Measurements from ENCODE around the gene MED25. TPM values are rescaled to one million over a fixed set of nuclear protein-coding genes. Genes with fewer than 3 reads are reported as not detected.

The MED25 gene
- total RNA-seq, 4 donors from 2014 or later = 29.7 to 57.7 (median 41.8) TPM

GRCh38 chr19:49802836-49803528 lies 15.1 kb upstream of the MED25 start:
- H3K4me3 ChIP-seq = peak overlapping the region in 1 of 4 donors; percentile 45
- no peak for TF ChIP-seq POLR2A (IDR thresholded peaks at IDR 0.05)
- TF ChIP-seq CTCF (IDR thresholded peaks at IDR 0.05) = no peak
- no peaks in the 10 kb centered on the region for H3K27me3 ChIP-seq
- H3K4me1 ChIP-seq = peaks cover 0 to under 1% (median 0%) of the 10 kb centered on the region in 4 donors
- H3K9me3 ChIP-seq = no peaks in the 10 kb centered on the region
- H3K36me3 ChIP-seq = peaks cover 0 to 70% (median 0%) of the 10 kb centered on the region in 3 donors
- H3K27ac ChIP-seq = no peak overlapping the region
- DNase-seq = no peak

- peaks cover 0 to 65% (median 0%) of the 10 kb centered on the region in 3 donors for H3K36me3 ChIP-seq
- H3K9me3 ChIP-seq = no peaks in the 10 kb centered on the region
- H3K4me1 ChIP-seq = peaks cover 0 to 6% (median 2%) of the 10 kb centered on the region in 4 donors
- no peak for DNase-seq
- no peak overlapping the region for H3K27ac ChIP-seq
- no peaks in the 10 kb centered on the region for H3K27me3 ChIP-seq
- TF ChIP-seq CTCF (IDR thresholded peaks at IDR 0.05) = no peak
- H3K4me3 ChIP-seq = no peak overlapping the region
These were observed 14.6 kb upstream of the MED25 start for GRCh38 chr19:49803529-49803856.

GRCh38 chr19:49805822-49806619 lies 12.1 kb upstream of the MED25 start:
- Histone ChIP-seq H3K36me3 (peaks cover 0 to 40% (median 0%) of the 10 kb centered on the region in 3 donors), H3K9me3 (no peaks in the 10 kb centered on the region), H3K4me3 (no peak overlapping the region), H3K4me1 (peaks cover 0 to 20% (median 7%) of the 10 kb centered on the region in 4 donors), H3K27me3 (no peaks in the 10 kb centered on the region), H3K27ac (no peak overlapping the region)
- TF ChIP-seq POLR2A (IDR thresholded peaks at IDR 0.05) = no peak
- TF ChIP-seq CTCF (IDR thresholded peaks at IDR 0.05) = no peak
- no peak for DNase-seq

GRCh38 chr19:49806620-49806959 lies 11.5 kb upstream of the MED25 start:
- peak overlapping the region in 2 of 4 donors; percentile 60 to 75 for H3K27ac ChIP-seq
- no peak for TF ChIP-seq POLR2A (IDR thresholded peaks at IDR 0.05)
- no peak for TF ChIP-seq CTCF (IDR thresholded peaks at IDR 0.05)
- no peaks in the 10 kb centered on the region for H3K27me3 ChIP-seq
- no peak for DNase-seq
- H3K4me1 ChIP-seq = peaks cover 0 to 20% (median 7%) of the 10 kb centered on the region in 4 donors
- H3K36me3 ChIP-seq = peaks cover 0 to 34% (median 0%) of the 10 kb centered on the region in 3 donors
- no peaks in the 10 kb centered on the region for H3K9me3 ChIP-seq
- no peak overlapping the region for H3K4me3 ChIP-seq

- H3K9me3 ChIP-seq = no peaks in the 10 kb centered on the region
- peaks cover 0 to 29% (median 0%) of the 10 kb centered on the region in 3 donors for H3K36me3 ChIP-seq
- H3K4me1 ChIP-seq = peaks cover 0 to 21% (median 7%) of the 10 kb centered on the region in 4 donors
- DNase-seq = peak in 2 of 3 donors; percentile 48 to 61
- no peaks in the 10 kb centered on the region for H3K27me3 ChIP-seq
- TF ChIP-seq POLR2A (IDR thresholded peaks at IDR 0.05) (no peak), CTCF (IDR thresholded peaks at IDR 0.05) (no peak)
- peak overlapping the region in 2 of 4 donors; percentile 60 to 75 for H3K27ac ChIP-seq
- no peak overlapping the region for H3K4me3 ChIP-seq
These were observed 10.8 kb upstream of the MED25 start for GRCh38 chr19:49807058-49807903.

Measured in Peyer's patch (tissue), 4 donors.